Stimulated activated CD4-positive, alpha-beta T cell treated with anti-CD3 and anti-CD28 coated beads, Interleukin-15, amount 100 ng/mL, for 1 hour (primary cell): ENCODE results near the gene C3orf80.
"Not testable (repeated sequence)": the region's sequence is repeated elsewhere in the genome, so short reads cannot be mapped to it uniquely, and the experiment has no call there.

ENCODE experiments used
- DNase-seq, 2 donors: peaks; one replicate each; pipeline ENCODE4 v3.0.0-alpha.2; 2020; ENCODE audit warnings: low read depth in 1 of 2, low spot score in 1 of 2

C3orf80 gene

GRCh38 chr3:160225176-160226025, at the start of gene C3orf80:
Gene C3orf80 (plus strand): TSS chr3:160225422. CDS start chr3:160225636, 214 bp downstream.
- peak in 1 of 2 donors; percentile 31 for DNase-seq

GRCh38 chr3:160176923-160177322, 48.3 kb upstream of the C3orf80 start:
- no peak for DNase-seq

GRCh38 chr3:160178661-160179060, 46.6 kb upstream of the C3orf80 start:
- DNase-seq, result not testable (repeated sequence)

GRCh38 chr3:160179403-160179802, 45.8 kb upstream of the C3orf80 start:
- DNase-seq, result not testable (repeated sequence)

- DNase-seq, result no peak
Observed at GRCh38 chr3:160179906-160180305, 45.3 kb upstream of the C3orf80 start.

- DNase-seq, result no peak
Observed at GRCh38 chr3:160180581-160181216, 44.5 kb upstream of the C3orf80 start.

GRCh38 chr3:160183345-160184076, 41.7 kb upstream of the C3orf80 start:
- no peak for DNase-seq

- DNase-seq, result no peak
Observed at GRCh38 chr3:160184655-160185054, 40.6 kb upstream of the C3orf80 start.

- no peak for DNase-seq
Observed at GRCh38 chr3:160185751-160186150, 39.5 kb upstream of the C3orf80 start.

GRCh38 chr3:160187288-160187687, 37.9 kb upstream of the C3orf80 start:
- DNase-seq, result no peak

GRCh38 chr3:160192310-160193029, 32.8 kb upstream of the C3orf80 start:
- no peak for DNase-seq

- DNase-seq, result no peak
Observed at GRCh38 chr3:160193644-160194192, 31.5 kb upstream of the C3orf80 start.

GRCh38 chr3:160194438-160194837, 30.8 kb upstream of the C3orf80 start:
- no peak for DNase-seq

GRCh38 chr3:160195106-160195505, 30.1 kb upstream of the C3orf80 start:
- DNase-seq, result no peak

- DNase-seq, result no peak
Observed at GRCh38 chr3:160196511-160197104, 28.6 kb upstream of the C3orf80 start.

GRCh38 chr3:160199108-160199507, 26.1 kb upstream of the C3orf80 start:
- no peak for DNase-seq

GRCh38 chr3:160200353-160200752, 24.9 kb upstream of the C3orf80 start:
- no peak for DNase-seq

GRCh38 chr3:160204396-160205011, 20.7 kb upstream of the C3orf80 start:
- not testable (repeated sequence) for DNase-seq

GRCh38 chr3:160205606-160206005, 19.6 kb upstream of the C3orf80 start:
- DNase-seq, result no peak

GRCh38 chr3:160210341-160210740, 14.9 kb upstream of the C3orf80 start:
- DNase-seq, result no peak
